HUES6 (cell line): ENCODE data around the gene CD28.
"Not testable (repeated sequence)": the region's sequence is repeated elsewhere in the genome, so short reads cannot be mapped to it uniquely, and the experiment has no call there.

Experiments
- H3K27ac ChIP-seq: 2 replicates; pipeline ENCODE4 v1.7.0; 2013; ENCODE audit warnings: low read depth, mild to moderate bottlenecking, low read length, inconsistent platforms
- H3K27me3 ChIP-seq: 2 replicates; pipeline ENCODE4 v1.6.1; 2013; ENCODE audit warnings: low read length; ENCODE audit not compliant: control insufficient read depth, insufficient read depth
- H3K36me3 ChIP-seq: 2 replicates; pipeline ENCODE4 v1.6.1; 2013; ENCODE audit warnings: low read length; ENCODE audit not compliant: control insufficient read depth, insufficient read depth
- H3K4me1 ChIP-seq: 2 replicates; pipeline ENCODE4 v1.6.1; 2013; ENCODE audit warnings: low read length; ENCODE audit not compliant: control insufficient read depth, insufficient read depth
- H3K4me3 ChIP-seq: 2 replicates; pipeline ENCODE4 v1.5.1; 2013; ENCODE audit warnings: low read depth, low read length
- H3K9ac ChIP-seq: one replicate; pipeline ENCODE4 v1.6.1; 2013; ENCODE audit warnings: mild to moderate bottlenecking, low read length
- H3K9me3 ChIP-seq: 2 replicates; pipeline ENCODE4 v1.6.1; 2013; ENCODE audit warnings: low read depth, low read length; ENCODE audit not compliant: control insufficient read depth, insufficient read depth

The CD28 gene

GRCh38 chr2:203687165-203687564 is 19.3 kb upstream of the CD28 start:
- H3K36me3 ChIP-seq, result no peaks in the 10 kb centered on the region
- peaks cover 6% of the 10 kb centered on the region for H3K4me1 ChIP-seq
- H3K9ac ChIP-seq, result no peak overlapping the region
- no peaks in the 10 kb centered on the region for H3K9me3 ChIP-seq
- H3K27me3 ChIP-seq, result no peaks in the 10 kb centered on the region
- H3K4me3 ChIP-seq, result no peak overlapping the region
- no peak overlapping the region for H3K27ac ChIP-seq

GRCh38 chr2:203688798-203689197 is 17.6 kb upstream of the CD28 start:
- Histone ChIP-seq H3K27ac (no peak overlapping the region), H3K4me1 (peaks cover 6% of the 10 kb centered on the region), H3K9ac (no peak overlapping the region)

GRCh38 chr2:203689426-203690116 is 16.9 kb upstream of the CD28 start:
- peaks cover 6% of the 10 kb centered on the region for H3K4me1 ChIP-seq
- no peak overlapping the region for H3K27ac ChIP-seq
- H3K36me3 ChIP-seq, result no peaks in the 10 kb centered on the region
- H3K9ac ChIP-seq, result no peak overlapping the region
- H3K4me3 ChIP-seq, result no peak overlapping the region
- no peaks in the 10 kb centered on the region for H3K27me3 ChIP-seq
- no peaks in the 10 kb centered on the region for H3K9me3 ChIP-seq

More at GRCh38 chr2:203688798-203689197, 17.6 kb upstream of the CD28 start:
- Histone ChIP-seq H3K27me3 (no peaks in the 10 kb centered on the region), H3K9me3 (no peaks in the 10 kb centered on the region), H3K4me3 (no peak overlapping the region), H3K36me3 (no peaks in the 10 kb centered on the region)

- Histone ChIP-seq H3K4me3 (no peak overlapping the region), H3K4me1 (peaks cover 6% of the 10 kb centered on the region), H3K9ac (no peak overlapping the region), H3K9me3 (no peaks in the 10 kb centered on the region), H3K27me3 (no peaks in the 10 kb centered on the region), H3K27ac (no peak overlapping the region), H3K36me3 (no peaks in the 10 kb centered on the region)
Measured at GRCh38 chr2:203690117-203690431, 16.4 kb upstream of the CD28 start.

- no peaks in the 10 kb centered on the region for H3K36me3 ChIP-seq
- H3K4me1 ChIP-seq, result peaks cover 6% of the 10 kb centered on the region
- H3K4me3 ChIP-seq, result no peak overlapping the region
- no peaks in the 10 kb centered on the region for H3K9me3 ChIP-seq
- no peaks in the 10 kb centered on the region for H3K27me3 ChIP-seq
- no peak overlapping the region for H3K9ac ChIP-seq
- H3K27ac ChIP-seq, result no peak overlapping the region
Measured at GRCh38 chr2:203690441-203691047, 15.9 kb upstream of the CD28 start.

GRCh38 chr2:203691149-203691548 is 15.3 kb upstream of the CD28 start:
- H3K9me3 ChIP-seq, result no peaks in the 10 kb centered on the region
- H3K4me3 ChIP-seq, result no peak overlapping the region
- no peak overlapping the region for H3K27ac ChIP-seq
- H3K36me3 ChIP-seq, result no peaks in the 10 kb centered on the region
- no peaks in the 10 kb centered on the region for H3K27me3 ChIP-seq
- peaks cover 6% of the 10 kb centered on the region for H3K4me1 ChIP-seq
- H3K9ac ChIP-seq, result no peak overlapping the region

- H3K27ac ChIP-seq, result no peak overlapping the region
- no peak overlapping the region for H3K9ac ChIP-seq
- H3K4me1 ChIP-seq, result peaks cover 6% of the 10 kb centered on the region
- no peaks in the 10 kb centered on the region for H3K9me3 ChIP-seq
- no peaks in the 10 kb centered on the region for H3K36me3 ChIP-seq
- no peak overlapping the region for H3K4me3 ChIP-seq
- no peaks in the 10 kb centered on the region for H3K27me3 ChIP-seq
Measured at GRCh38 chr2:203692031-203692710, 14.3 kb upstream of the CD28 start.

GRCh38 chr2:203693242-203693879 is 13.1 kb upstream of the CD28 start:
- H3K27ac ChIP-seq, result no peak overlapping the region
- H3K9me3 ChIP-seq, result no peaks in the 10 kb centered on the region
- peaks cover 6% of the 10 kb centered on the region for H3K4me1 ChIP-seq

GRCh38 chr2:203694191-203694590 is 12.2 kb upstream of the CD28 start:
- Histone ChIP-seq H3K27ac (no peak overlapping the region), H3K9ac (no peak overlapping the region), H3K4me3 (no peak overlapping the region), H3K36me3 (no peaks in the 10 kb centered on the region), H3K27me3 (no peaks in the 10 kb centered on the region), H3K4me1 (no peaks in the 10 kb centered on the region), H3K9me3 (no peaks in the 10 kb centered on the region)

More at GRCh38 chr2:203693242-203693879, 13.1 kb upstream of the CD28 start:
- Histone ChIP-seq H3K27me3 (no peaks in the 10 kb centered on the region), H3K4me3 (no peak overlapping the region), H3K9ac (no peak overlapping the region), H3K36me3 (no peaks in the 10 kb centered on the region)

- no peaks in the 10 kb centered on the region for H3K9me3 ChIP-seq
- no peak overlapping the region for H3K4me3 ChIP-seq
- H3K36me3 ChIP-seq, result no peaks in the 10 kb centered on the region
- H3K9ac ChIP-seq, result no peak overlapping the region
- H3K4me1 ChIP-seq, result no peaks in the 10 kb centered on the region
- H3K27me3 ChIP-seq, result no peaks in the 10 kb centered on the region
- H3K27ac ChIP-seq, result no peak overlapping the region
Measured at GRCh38 chr2:203697190-203697589, 9.2 kb upstream of the CD28 start.

GRCh38 chr2:203697763-203698162 is 8.7 kb upstream of the CD28 start:
- H3K4me1 ChIP-seq, H3K4me3 ChIP-seq, H3K9me3 ChIP-seq, H3K36me3 ChIP-seq, H3K9ac ChIP-seq, H3K27ac ChIP-seq, H3K27me3 ChIP-seq: not testable (repeated sequence)
